Stimulated activated CD4-positive, alpha-beta T cell treated with anti-CD3 and anti-CD28 coated beads, Interleukin-12 subunit alpha, Interleukin-12 subunit beta, amount 100 ng/mL, for 48 hours (primary cell): Measurements from ENCODE around the gene KCTD6.

Experiments
- DNase-seq, 3 donors: peaks; one replicate each; pipeline ENCODE4 v3.0.0-alpha.2; 2020; ENCODE audit warnings: low read depth in 2 of 3, low spot score in 1 of 3

The KCTD6 gene

DNA sequence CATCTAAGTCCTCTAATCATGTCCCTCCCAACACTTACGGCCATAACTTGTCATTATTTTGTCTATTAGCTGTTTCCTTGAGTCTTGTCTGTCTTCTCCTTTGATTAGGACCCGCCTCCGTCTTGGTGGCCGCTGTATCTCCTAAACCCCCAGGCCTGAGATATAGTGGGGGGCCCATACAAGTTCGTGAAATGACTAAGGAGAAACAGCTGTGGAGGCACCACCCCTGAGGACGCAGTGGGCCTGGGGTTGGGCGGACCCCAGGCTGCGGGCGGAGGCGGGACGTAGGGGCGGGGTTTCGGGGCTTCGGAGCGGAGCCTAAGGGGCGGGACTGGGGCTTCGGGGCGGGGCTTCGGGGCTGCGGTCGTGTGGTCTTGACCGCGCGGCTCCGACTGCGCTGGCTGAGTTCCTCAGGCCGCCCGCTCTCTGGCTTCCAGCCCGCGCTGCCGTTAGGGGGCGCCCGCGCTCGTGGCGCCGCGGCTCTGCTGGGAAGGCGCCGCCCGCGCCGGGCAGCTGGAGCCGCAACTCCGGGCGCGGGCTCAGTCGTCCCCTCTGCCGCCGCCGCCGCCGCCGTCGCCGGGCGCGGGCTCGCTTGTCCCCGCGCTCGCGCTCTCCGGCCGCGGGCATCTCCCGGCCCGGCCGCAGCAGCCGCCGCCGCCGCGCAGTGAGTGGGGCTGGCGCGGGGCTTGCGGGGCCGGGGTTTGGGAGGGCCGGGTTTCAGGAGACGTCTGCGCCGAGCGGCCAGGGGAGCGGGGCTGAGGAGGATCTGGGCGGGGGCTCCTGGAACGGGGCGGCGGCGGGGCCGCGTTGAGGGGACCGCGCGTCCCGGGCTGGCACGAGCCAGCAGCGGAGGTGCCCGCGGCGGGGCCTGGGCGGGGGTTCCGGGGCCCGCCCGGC, at the start of gene KCTD6:
Gene KCTD6 (plus strand): TSS at position 591 of the 897 bp plus-strand sequence. CDS start 6,660 bp downstream, outside the sequence.
- peak; percentile 65 to 87 (median 74) for DNase-seq

DNA sequence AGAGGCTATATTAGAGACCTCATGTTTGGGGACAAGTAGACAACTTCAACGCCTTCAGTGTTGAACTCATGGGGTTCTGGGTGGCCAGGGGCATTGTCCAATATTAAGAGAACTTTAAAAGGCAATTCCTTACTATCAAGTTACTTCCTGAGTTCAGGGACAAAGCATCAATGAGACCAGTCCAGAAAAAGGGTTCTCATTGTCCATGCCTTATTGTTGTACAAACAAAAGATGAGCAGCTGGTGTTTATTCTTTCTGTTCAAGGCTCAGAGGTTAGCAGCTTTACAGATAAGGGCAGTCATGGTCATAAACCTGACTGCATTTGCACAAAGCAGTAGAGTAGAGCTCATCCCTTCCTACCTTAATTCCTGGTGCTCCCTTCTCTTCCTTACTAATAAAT, 39.7 kb upstream of the KCTD6 start:
- DNase-seq, result no peak

DNA sequence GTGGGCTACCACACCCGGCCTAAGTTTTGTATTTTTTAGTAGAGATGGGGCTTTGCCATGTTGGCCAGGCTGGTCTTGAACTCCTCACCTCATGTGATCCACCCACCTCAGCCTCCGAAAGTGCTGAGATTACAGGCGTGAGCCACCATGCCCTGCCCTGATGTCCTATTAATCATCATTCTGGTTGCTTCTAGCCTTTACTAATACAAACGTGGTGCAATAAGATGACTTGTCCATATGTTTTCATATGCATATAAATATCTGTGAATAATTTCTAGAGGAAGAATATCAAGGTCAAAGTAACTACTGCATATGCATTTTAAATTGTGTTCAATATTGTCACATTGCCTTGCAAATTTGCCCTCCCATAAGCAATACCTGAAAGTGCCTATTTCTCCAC, 32.7 kb upstream of the KCTD6 start:
- no peak for DNase-seq

DNA sequence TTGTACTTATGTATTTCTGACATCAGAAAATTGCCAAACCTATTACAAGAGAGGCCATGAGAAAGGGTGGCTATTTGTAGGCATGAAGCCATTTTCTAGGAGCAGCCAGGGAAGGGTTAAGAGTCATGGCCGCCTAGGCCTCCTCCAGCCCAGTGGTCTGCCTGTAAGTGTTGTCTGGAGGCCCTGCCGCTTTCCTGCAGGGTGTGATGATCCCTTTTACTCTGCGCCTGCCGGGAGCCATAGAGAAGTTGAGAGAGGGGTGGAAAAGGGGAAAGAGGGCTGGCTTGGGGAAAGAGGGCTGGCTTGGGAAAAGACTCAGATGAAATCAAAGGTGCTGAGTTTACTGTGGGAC, 29.1 kb upstream of the KCTD6 start:
- DNase-seq, result no peak

DNA sequence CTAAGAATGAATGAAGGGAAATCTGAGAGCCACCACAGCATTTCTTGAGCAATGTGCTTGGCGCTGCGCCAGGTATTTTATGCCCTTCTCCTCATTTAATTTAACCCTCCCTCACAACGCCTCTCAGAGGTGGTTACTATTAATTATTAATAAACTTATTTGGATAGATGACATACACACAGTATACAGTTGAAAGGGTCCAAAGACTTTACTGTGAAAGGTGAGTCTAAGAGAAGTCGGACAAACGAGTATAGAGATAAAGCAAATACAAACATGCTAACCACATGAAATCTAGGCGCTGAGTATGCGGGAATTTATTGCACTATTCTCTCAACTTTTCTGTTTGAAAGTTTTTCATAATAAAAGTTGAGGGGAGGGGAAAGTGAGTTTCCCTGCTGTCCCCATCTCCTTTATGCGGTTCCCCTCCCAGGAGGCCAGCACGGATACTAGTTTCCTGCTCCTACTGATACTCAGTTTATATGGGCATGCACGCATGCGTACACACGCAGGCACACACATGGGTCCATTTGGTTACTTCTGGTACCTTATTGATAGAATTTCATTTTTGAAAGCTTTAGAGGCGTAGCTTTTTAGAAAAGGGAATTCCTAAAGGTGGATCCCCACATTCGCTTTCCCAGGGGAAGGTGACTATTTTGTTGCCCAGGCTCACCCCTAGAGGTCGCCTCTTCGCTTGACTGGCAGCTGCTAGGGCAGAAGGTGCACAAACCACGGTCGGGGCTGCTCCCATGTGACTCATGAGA, 28.5 kb upstream of the KCTD6 start:
- peak; percentile 74 to 77 (median 75) for DNase-seq

DNA sequence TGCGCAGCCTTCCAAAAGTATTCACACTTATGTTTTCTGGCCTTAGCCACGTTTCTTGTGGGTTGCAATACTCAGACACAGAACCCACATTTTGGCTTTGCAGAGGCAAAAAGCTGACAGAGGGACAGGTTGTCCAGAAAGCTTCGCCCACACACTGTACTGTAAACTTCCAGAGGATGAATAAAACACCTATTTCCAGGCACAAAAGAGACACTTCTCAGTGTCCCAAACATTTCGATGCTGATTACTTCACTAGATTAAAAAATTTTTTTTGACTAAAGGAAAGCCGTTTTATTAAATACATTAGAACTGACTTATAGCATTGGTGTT, 28.0 kb upstream of the KCTD6 start:
- no peak for DNase-seq

DNA sequence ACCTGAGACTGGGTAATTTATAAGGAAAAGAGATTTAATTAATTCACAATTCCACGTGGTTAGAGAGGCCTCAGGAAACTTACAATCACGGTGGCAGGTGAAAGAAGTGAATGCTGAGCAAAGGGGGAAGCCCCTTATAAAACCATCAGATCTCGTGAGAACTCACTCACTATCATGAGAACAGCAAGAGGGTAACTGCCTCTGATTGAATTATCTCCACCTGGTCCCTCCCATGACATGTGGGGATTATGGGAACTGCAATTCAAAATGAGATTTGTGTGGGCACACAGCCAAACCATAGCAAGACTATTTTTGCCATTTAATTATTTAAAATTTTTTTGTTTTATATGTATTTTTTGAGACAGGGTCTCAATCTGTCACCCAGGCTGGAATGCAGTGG, 27.0 kb upstream of the KCTD6 start:
- peak in 2 of 3 donors; percentile 15 to 35 for DNase-seq

DNA sequence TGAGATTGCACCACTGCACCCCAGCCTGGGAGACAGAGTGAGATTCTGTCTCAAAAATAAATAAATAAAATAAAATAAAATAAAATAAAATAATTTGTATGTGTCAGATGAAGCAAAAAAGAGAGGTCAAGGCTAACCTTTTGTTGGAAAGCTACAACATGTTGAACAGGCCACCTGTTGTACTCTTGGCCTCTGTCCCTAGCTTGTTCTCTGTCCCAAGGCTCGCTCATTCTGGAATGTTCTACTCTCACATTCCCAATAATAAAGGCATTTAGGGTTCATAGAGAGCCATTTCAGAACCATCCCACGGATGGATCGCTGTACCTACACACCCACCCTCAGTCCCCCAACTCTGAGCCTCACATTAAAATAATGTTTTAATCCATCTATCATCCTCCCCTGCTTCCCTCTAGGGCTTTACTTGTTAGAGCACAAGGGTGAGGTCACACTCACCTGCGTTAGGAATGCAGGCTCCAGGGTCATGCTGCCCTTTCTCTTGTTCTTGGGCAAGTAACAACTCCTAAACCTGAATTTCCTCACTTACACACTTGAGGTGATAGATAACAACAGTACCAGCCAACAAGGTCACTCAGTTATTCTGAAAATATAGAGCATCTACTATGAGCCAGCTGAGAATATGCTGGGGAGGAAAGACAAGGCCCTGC, 24.9 kb upstream of the KCTD6 start:
- no peak for DNase-seq

DNA sequence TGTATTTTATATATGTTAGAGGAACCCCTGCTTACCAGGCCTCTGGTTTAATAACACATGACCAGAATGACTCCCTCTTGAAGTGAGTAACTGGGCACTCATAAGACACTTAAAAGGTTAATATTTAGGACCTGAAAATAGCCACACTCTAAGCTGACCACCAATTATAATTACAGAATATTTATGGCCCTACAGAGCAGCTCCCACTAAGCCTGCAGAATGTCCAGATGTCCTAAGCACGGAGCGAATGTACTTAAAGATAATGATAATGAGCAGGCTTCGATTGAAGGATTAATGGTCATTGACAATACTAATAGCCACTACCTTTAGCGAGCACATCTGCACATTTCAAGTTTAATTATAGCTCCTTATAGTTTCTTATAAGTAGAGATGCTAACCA, 22.8 kb upstream of the KCTD6 start:
- DNase-seq, result no peak

DNA sequence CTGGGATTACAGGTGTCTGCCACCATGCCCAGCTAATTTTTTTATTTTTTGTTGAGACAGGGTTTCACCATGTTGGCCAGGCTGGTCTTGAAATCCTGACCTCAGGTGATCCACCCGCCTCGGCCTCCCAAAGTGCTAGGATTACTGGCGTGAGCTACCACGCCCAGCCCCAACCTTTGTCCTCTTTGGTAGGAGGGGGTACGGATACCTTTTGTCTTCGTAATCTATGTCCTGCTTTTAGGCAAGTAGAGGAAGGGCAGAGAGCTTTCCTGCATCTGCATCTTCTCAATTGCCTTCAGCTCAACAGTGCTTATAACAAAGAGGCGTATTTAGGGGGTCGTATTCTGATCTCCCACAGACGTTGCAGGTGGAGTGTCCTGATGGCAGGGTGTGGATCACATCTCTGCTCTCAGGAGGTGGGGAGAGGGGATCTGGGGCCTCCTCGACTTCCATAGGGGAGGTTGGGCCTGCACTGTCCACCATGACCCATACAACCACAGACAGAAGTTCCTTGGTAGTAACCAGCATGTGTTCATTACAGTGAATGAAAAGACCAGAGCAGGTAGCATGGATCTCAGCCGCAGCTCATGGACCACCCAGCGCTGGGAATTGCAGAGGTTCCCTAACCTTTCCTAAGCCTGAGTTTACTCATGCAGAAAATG, 21.4 kb upstream of the KCTD6 start:
- DNase-seq, result no peak

DNA sequence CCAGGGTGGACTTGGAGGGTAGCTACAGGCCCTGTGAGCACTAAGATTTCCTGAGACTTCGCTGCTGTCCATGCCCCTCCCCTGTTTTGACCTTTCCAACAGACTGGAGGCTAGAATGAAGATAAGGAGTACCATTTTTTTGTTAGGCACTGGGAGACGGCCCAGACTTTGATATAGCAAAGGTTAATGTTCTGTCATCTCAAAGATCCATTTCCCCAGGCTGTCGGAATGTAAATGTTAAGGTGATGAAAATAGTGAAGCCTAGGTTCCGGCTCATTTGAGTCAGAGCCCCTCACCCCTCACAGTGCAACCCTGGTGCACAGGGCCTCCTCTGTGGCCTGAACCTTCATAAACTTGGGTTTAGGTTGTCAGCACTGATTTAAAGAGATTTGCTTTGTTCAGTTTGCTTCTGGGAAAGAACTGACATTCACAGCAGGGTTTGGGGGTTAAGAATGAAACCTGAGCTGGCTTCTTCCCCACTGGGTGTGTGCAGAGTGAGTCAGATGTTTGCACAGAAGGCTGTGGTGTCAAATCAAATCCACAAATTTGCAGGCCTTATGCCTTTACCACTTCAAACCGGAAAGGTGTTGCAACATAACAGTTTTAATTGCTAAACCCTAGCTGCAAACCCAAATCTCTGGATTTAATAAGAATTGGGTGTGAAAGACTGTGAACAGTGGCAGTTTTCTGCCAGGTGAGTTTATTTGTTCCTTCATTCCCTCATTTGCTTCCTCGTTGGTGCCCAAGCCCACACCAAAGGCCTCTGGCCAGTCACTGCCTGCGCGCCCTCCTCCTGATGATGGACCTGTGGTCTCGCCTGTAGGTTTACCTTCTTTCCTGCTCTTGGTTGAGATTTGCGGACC, 20.6 kb upstream of the KCTD6 start:
- DNase-seq, result peak in 2 of 3 donors; percentile 52 to 63

DNA sequence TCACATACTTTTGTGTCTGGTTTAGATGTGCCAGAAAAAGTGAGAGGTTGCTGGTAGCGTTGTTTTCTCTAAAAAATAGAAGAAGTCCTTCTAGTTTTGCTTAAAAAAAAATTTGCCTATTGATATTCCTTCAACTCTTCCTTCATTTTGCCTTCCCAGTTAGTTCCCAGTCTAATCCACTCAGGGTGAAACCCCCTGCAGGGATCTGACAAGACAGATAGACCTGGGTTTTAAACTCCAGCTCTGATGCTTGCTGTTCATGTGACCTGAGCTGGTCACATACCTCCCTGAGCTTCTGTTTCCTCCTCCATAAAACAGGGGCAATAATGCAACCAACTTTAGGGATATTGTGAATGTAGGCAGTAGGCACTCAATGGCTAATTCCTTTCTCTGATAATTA, 18.6 kb upstream of the KCTD6 start:
- no peak for DNase-seq

DNA sequence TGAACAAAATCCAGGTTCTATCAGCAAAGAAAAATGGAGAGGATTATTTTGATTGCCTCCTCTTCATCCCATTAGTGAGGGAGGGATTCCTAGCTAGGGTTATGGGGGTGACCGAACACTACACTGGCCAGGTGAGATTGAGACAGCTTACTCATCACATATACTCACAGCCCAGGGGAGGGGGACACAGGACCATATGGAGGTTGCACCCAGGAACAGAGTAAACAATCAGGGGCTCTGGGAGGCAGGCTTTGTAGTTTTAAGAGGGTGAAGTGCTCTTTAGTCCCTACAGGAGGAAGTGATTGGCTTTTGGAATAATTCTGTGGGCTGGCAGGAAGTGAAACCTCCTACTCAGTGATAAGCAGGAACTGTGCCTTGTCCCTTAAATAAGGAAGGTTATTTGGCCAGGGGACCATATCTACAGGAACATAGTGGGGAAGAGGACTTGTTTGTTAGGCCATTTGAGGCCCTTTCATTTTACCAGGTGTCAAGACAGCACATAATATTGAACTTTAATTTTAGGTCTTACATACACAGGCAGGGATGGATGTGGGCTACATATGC, 17.5 kb upstream of the KCTD6 start:
- DNase-seq, result no peak

DNA sequence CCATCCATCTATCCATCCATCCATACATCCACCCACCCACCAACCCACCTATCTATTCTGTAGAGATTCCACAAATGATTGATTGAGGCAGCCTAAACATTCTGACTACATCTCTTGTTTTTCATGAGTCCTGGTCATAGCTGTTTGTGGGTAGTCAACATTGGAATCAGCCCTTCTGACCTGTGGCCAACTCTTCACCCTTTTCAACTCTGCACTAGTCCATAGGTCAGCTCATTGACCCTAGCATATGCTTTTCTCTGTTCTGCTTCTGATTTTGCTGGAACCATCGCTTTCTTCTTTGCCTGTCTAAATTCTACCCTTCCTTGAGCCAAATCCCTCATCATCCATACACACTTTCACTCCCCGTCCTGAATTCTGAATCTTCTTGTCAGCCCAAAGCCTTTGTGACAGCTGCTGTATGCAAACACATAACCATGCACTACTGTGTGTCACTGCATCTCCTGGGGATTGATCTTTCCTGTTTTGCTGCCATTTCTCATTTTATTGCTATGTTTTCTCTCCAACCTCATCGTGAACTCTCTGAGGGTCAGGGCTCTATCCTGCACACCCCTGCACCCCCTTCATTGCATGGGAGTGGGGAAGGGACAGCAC, 16.8 kb upstream of the KCTD6 start:
- no peak for DNase-seq

DNA sequence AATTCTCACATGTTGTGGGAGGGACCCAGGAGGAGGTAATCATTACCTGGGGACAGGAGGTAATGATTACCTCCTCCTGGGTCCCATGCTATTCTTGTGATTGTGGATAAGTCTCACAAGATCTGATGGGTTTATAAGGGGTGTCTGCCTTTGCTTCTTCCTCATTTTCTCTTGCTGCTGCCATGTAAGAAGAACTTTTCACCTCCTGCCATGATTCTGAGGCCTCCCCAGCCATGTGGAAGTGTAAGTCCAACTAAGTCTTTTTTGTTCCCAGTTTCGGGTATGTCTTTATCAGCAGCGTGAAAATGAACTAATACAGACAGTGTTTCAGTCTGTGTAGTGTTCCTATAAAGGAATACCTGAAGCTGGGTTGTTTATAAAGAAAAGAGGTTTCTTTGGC, 13.1 kb upstream of the KCTD6 start:
- DNase-seq, result no peak

DNA sequence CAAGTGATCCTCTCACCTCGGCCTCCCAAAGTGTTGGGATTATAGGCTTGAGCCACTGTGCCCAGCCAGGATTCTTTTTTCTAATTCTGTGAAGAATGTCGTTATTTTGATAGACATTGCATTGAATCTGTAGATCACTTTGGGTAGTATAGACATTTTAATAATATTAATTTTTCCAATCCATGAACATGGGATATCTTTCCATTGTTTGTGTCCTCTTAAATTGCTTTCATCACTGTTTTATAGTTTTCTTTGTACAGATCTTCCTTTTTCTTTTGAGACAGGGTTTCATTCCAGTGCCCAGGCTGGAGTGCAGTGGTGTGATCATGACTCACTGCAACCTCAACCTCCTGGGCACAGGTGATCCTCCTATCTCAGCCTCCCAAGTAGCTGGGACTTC, 11.6 kb upstream of the KCTD6 start:
- DNase-seq, result no peak

DNA sequence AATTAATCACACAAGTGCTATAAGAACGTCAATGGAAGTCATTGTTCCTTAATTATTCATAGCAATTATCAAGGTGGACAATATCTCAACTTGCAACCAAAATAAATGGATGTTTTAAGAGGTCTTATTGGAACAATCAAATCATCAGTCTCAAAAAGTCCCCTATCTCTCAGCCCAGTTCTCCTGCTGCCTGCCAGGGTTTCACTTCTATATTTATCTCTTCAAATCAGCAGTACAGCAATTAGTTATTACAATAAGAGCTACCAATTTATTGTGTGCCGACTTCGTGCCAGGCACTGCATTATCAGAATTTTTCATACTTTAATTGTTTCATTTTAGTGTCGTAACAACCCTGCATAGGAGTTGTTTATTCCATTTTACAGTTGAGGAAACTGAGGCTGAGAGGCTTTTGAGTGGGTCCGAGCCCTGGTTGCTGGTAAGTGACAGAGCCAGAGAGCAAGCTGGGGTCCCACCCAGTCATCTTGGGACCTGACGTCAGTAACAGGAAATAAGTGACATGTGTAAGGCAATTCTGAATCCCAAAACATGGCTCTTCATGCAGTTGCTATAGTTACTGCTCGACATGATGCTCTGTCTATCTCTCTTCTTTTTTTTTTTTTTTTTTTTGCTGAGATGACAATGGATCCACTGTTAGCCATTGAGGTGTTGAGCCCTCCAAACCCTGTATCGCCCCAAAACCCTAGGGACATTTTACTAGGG, 8.8 kb upstream of the KCTD6 start:
- no peak for DNase-seq

DNA sequence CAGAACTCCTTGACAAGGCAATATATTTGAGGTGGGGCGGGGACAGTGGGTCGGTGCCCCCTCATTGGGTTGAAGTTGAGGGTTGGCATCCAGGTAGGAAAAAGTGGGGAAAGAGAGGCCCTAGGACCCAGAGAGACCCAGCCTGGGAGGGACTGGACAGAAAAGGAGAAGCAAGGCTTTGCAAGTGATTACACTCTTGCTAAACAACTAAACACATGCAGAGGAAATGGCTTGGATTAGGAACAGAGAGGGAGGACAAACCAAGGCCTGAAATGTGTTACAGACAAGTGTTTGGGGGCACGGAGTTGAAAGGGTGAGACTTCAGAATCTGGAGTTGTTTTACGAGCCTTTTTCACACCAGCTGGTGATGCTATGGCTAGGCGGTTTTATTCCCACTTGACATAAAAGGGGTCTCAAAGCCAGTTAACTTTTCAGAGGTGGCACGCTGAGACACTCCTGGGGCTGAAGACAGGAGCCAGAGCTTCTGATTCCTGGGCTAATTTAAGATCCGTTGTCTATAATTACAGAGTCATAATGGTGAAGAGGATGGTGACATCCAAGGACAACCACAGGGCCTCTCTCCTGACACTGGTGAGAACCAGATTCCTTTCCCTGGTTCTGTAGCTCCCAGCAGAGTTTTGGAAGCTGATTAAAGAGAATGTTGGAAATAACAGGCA, 7.7 kb upstream of the KCTD6 start:
- DNase-seq, result no peak

DNA sequence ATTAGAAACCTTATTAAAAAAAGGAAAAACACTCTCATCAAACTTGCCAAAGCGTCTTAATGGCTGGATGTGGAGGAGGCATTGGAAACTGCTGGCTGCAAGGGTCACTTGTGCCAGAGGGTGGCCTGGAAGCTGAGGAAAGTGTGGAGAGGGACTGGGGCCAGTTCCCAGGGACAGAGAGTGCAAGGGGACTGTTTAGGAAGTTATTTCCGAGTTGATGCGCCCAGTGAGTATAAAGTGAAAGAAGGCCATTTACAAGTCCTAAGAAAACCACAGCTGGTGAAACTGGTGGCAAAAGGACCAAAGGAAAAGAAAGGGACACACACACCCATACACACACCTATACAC, 7.2 kb upstream of the KCTD6 start:
- DNase-seq, result no peak
